LNCaP clone FGC (cell line): ENCODE results near the gene FZD8.
A peak's percentile ranks its signal among the peaks of the same experiment; 100 is the strongest.

Source experiments
- DNase-seq: peaks from one replicate; pipeline ENCODE4 v3.0.0-alpha.2; 2011; ENCODE audit warnings: low read depth
- H3K4me3 ChIP-seq: 2 replicates; pipeline ENCODE4 v1.5.1; 2011; ENCODE audit warnings: mild to moderate bottlenecking, low read depth, low read length, control low read depth
- TF ChIP-seq, protein P1 (sequence below): IDR thresholded peaks from 2 replicates; pipeline ENCODE4 v1.5.1; 2012; ENCODE audit warnings: mild to moderate bottlenecking; ENCODE audit not compliant: control insufficient read depth, insufficient read depth; ENCODE audit errors: extremely low read depth

Gene FZD8

DNA sequence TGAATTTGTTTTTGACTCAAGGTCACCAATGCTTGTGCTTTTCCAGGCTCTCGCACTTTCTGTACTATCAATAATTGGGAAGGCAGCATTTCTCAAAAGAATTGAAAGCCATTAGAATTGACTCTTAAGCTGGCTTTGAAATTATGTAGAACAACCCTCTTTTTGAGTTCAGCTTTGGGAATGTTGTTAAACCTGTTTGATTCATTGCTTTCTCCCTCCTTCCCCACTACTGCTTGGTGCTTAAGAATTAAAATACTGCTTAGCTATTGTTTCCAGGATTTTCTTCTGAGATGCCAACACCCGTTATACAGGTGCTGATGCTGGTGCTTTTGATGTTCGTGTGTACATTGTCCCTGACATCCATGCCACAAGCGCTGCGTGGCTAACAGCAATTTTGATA is 15.5 kb upstream of the FZD8 start:
- no peak overlapping the region for H3K4me3 ChIP-seq
- DNase-seq, result no peak
- TF ChIP-seq, protein P1, sequence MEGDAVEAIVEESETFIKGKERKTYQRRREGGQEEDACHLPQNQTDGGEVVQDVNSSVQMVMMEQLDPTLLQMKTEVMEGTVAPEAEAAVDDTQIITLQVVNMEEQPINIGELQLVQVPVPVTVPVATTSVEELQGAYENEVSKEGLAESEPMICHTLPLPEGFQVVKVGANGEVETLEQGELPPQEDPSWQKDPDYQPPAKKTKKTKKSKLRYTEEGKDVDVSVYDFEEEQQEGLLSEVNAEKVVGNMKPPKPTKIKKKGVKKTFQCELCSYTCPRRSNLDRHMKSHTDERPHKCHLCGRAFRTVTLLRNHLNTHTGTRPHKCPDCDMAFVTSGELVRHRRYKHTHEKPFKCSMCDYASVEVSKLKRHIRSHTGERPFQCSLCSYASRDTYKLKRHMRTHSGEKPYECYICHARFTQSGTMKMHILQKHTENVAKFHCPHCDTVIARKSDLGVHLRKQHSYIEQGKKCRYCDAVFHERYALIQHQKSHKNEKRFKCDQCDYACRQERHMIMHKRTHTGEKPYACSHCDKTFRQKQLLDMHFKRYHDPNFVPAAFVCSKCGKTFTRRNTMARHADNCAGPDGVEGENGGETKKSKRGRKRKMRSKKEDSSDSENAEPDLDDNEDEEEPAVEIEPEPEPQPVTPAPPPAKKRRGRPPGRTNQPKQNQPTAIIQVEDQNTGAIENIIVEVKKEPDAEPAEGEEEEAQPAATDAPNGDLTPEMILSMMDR, result no peak

DNA sequence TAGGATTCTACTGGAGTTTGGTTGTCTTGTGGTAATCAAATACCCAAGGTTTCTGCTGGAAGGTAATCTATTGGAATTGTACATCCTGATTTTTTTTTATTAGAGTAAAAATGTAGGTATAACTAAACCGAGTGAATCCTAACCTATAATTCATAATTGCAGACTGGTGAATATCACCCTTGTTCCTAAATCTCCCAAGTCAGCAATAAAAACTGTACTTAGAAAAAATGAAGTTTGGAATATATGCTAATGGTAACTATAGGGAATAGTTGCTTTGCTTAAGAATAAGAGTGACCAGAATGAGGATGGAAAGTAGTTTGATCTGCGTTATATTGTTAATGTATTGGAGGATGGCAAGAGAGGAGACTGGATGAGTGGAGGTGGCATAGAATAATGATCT is 10.7 kb upstream of the FZD8 start:
- DNase-seq, result no peak
- TF ChIP-seq, protein P1, result no peak
- H3K4me3 ChIP-seq, result no peak overlapping the region

DNA sequence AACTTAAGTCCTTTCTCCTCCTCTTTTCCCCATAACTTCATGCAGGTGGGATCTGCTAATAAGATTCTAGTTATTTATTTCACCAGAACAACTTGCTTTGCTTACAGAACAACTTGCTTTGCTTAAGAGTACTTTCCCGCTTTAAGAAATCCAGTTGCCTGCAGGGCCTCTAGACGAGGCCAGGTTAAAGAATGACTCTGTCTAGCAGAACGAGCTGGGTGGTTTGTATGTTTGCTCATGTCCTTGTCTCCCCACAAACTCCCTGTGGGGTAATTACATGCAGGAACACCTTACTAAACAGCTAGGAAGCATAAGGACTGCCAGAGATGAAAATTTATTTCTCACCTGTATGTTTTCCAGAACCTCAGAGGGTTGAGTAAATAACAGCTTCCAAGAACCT is 8.8 kb upstream of the FZD8 start:
- H3K4me3 ChIP-seq, result no peak overlapping the region
- TF ChIP-seq, protein P1, result no peak
- no peak for DNase-seq

DNA sequence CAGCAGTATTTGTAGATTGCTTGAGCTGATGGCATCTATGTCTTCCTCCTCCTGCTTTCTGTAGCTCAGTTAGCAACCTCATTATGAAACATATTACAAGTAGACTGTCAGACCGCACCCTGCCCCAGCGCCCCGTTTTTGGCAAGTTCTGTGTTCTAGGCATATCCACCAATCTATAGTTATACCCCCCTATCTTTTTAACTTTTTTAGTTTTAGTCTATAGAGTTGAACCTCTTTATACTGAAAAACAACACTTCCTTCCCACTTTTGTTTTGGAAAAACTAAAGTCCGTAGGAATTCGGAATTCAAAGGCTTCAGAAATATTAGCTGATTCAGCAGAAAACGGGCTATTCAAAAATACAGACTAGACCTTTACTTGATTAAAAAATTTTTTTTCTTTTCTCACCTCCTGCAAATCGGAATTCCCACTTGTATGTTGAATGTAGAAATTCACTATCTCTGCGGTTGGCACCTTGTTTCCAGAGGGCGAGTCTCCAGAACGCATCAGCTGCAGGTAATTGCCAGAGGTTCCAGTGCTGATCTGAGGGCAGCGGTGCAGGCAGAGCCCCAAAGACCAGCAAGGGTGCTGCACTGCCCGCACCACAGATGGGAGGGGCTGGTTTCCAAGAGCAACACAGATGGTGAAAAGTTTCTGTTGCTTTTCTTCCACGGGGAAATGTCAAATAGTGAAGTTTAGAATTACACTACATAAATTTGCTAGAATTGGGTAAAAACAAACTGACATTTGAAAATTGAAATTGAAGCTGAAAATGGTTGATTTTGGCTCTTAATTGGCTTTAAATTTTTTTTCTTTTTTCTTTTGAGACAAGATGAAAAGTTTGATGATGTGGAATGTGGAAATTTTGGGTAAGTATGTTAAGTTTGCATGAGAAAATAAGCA is 2.2 kb upstream of the FZD8 start:
- DNase-seq, result no peak
- H3K4me3 ChIP-seq, result no peak overlapping the region
- TF ChIP-seq, protein P1, result no peak

DNA sequence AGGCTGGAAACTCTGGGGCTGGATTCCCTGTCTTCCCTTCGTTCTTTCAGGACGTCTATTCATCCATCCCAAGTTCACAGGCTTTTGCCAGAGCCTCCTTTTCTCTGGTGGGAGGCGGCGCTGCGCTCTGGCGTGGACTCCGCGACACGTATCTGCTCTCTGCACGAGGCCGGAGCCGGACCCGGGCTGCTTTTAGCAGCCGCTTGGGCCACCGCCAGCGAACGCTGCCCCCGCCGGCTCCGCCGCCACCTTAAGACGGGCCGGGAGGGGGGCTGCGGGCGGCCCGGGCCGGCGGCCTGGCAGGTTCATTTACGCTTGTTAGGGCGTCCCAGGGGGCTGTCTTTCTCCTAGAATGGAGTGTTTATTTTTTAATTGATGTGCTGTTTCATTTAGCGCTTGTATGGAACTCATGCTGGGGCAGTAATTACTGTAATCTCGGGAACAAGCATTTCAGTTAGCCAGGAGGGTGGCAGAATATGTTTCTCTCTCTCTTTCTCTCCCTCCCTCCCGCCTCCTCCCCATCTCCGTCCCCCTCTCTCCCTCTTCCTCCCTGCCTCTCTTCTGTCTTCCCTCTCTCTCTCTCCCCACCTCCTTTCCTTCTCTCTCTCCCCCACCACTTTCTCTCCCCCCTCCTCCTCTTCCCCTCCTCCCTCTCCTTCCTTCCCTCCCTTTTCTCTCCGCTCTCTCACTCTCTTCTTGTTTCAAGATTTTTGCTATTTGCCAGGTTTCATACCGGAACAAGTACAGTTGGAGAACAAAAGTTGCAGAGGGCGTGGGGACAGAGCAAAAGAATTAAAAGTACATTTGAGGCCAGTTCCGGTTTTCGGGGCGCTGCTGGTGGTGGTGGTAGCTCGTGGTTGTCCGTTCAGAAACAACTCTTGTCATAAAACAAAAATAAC is 1.3 kb upstream of the FZD8 start:
- TF ChIP-seq, protein P1, result no peak
- no peak for DNase-seq
- peak overlapping the region; percentile 62 for H3K4me3 ChIP-seq

DNA sequence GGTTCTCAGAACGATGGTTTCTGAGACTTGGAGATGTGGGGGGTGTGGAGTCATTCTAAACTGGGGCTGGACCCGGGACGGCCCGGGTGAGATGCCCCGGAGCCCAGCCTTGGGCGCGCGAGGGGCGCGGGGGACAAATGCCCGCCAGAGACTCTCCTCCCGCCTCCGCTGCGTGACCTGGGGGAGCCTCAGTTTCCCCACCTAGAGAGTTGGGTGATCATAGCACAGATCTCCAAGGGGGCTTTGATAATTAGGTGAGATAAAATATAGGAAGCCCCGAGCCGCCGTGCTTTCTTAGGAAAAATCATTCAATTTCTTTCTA is 658 bp upstream of the FZD8 start:
- TF ChIP-seq, protein P1, result no peak
- DNase-seq, result no peak

More for the DNA sequence above, 658 bp upstream of the FZD8 start:
- peak overlapping the region; percentile 62 for H3K4me3 ChIP-seq
